Type B pancreatic cell (in vitro differentiated cells): ENCODE data around the gene ZNF266. TPM values are rescaled to one million over a fixed set of nuclear protein-coding genes. Genes with fewer than 3 reads are reported as not detected.

ENCODE experiments used
- DNase-seq: peaks from one replicate; pipeline ENCODE4 v3.0.0; 2021; ENCODE audit warnings: mixed read lengths; ENCODE audit not compliant: unreplicated experiment; ENCODE audit errors: extremely low spot score
- H3K27ac Mint-ChIP-seq: 2 replicates; pipeline ENCODE4 v1.8.0; 2021; ENCODE audit warnings: mild to moderate bottlenecking, mixed read lengths
- H3K27me3 Mint-ChIP-seq: 2 replicates; pipeline ENCODE4 v1.8.0; 2021; ENCODE audit warnings: mixed read lengths
- H3K36me3 Mint-ChIP-seq: 2 replicates; pipeline ENCODE4 v1.8.0; 2021; ENCODE audit warnings: mixed read lengths
- H3K4me1 Mint-ChIP-seq: one replicate; pipeline ENCODE4 v1.8.0; 2021; ENCODE audit warnings: mixed read lengths; ENCODE audit not compliant: unreplicated experiment
- H3K4me3 Mint-ChIP-seq: 2 replicates; pipeline ENCODE4 v1.8.0; 2021; ENCODE audit warnings: mild to moderate bottlenecking, mixed read lengths
- H3K9me3 Mint-ChIP-seq: 2 replicates; pipeline ENCODE4 v1.8.0; 2021; ENCODE audit warnings: mixed read lengths
- CTCF ChIP-seq: fragments of 200-600 bp; sonication (generic); conservative IDR thresholded peaks from 2 replicates; pipeline ENCODE4 v1.5.0; 2021; ENCODE audit warnings: antibody characterized with exemption, mild to moderate bottlenecking
- total RNA-seq: library from RNA; stranded (reverse); gene quantifications from 2 replicates; pipeline ENCODE4 v1.2.1, GENCODE V29; 2021; ENCODE audit warnings: low replicate concordance

Gene ZNF266
- total RNA-seq, 1 donor from 2014 or later = 40.1 TPM

DNA sequence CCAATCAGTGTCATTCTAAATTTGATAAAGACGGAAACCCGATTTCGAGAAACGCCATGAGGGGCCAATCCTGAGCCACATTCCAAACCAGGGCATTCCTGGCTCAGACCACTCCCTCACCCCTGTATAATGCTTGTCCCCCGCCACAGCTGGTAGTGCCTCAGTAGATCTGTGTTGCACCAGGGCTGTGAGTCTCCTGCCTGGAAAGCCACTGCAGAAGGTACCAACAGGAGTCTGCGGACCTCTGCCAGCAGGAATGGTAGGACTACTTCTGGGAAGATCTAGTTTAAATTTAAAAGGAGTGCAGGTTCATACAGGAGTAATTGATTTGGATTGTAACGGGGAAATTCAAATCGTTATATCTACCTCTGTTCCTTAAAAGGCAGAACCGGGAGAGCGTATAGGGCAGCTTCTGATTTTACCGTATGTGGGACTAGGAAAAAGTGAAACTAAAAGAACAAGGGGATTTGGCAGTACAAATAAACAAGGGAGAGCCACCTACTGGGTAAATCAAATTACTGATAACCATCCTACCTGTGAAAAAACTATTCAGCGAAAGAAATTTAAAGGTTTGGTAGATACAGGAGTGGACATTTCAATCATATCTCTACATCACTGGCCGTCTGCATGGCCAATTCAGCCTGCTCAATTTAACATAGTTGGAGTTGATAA is 20.8 kb upstream of the ZNF266 start:
- Mint-ChIP-seq H3K27ac (no peak overlapping the region), H3K9me3 (peaks cover 41% of the 10 kb centered on the region), H3K4me3 (no peak overlapping the region), H3K27me3 (no peaks in the 10 kb centered on the region), H3K36me3 (peaks cover 20% of the 10 kb centered on the region), H3K4me1 (no peaks in the 10 kb centered on the region)
- DNase-seq = no peak
- TF ChIP-seq CTCF = no peak

DNA sequence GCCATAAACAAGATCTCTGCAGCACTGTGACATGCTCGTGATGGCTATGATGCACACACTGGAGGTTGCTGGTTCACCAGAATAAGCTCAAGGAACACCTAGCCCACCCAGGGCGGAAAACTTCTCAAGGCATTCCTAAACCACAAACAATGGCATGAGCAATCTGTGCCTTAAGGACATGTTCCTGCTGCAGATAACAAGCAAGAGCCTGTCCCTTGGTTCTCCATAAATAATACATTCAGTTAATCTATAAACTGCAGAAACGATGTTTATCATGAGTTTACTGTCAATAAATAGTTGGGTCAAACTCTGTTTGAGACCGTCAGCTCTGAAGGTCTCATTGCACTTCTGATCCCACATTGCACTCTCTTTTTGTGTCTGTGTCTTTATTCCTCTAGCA is 18.6 kb upstream of the ZNF266 start:
- H3K4me1 Mint-ChIP-seq = no peaks in the 10 kb centered on the region
- H3K27ac Mint-ChIP-seq = no peak overlapping the region
- H3K36me3 Mint-ChIP-seq = peaks cover 17% of the 10 kb centered on the region
- TF ChIP-seq CTCF = no peak
- peaks cover 40% of the 10 kb centered on the region for H3K9me3 Mint-ChIP-seq
- no peak overlapping the region for H3K4me3 Mint-ChIP-seq
- no peaks in the 10 kb centered on the region for H3K27me3 Mint-ChIP-seq
- DNase-seq = no peak

DNA sequence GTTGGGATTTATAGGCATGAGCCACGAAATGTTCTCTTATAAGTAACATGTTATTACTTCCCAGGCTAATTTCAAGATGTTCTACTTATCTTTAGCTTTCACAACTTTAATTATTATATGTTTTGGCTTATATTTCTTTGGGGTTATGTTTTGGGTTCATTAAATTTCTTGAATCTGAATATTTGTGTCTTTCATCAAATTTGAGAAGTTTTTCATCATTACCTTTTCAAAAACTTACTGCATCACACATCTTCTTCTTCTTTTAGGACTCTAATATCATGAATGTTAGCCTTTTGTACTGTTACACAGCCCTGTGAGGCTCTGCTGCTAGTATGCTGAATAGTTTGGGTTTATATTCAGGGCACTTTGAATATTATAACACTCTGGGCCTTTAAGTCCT is 9.7 kb upstream of the ZNF266 start:
- H3K4me1 Mint-ChIP-seq = no peaks in the 10 kb centered on the region
- H3K27ac Mint-ChIP-seq = no peak overlapping the region
- no peak overlapping the region for H3K4me3 Mint-ChIP-seq
- H3K27me3 Mint-ChIP-seq = no peaks in the 10 kb centered on the region
- H3K36me3 Mint-ChIP-seq = peaks cover 42% of the 10 kb centered on the region
- H3K9me3 Mint-ChIP-seq = peaks cover 19% of the 10 kb centered on the region
- no peak for TF ChIP-seq CTCF
- DNase-seq = no peak

DNA sequence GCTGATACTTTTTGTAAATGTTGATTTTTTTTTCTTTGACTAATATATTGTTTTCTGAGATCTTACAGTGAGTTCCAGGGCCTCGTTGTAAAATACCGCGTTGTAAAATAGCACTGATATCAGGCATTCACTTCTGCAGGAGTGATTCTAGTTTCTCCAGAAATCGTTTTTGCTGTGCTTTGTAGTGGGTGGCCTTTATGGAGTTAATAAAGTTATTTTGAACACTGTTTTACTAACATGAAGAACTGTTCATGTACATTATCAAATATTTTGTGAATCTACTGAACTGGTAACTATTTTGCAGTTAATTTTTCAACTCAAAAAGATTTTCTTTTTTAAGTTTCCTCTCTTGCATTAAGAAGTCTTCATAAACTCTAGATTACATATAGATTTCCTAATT is 985 bp upstream of the ZNF266 start:
- DNase-seq = no peak
- Mint-ChIP-seq H3K27ac (peak overlapping the region; percentile 96), H3K9me3 (peaks cover 6% of the 10 kb centered on the region), H3K27me3 (no peaks in the 10 kb centered on the region), H3K36me3 (peaks cover 30% of the 10 kb centered on the region), H3K4me1 (peaks cover 20% of the 10 kb centered on the region), H3K4me3 (peak overlapping the region; percentile 95)
- TF ChIP-seq CTCF = no peak

DNA sequence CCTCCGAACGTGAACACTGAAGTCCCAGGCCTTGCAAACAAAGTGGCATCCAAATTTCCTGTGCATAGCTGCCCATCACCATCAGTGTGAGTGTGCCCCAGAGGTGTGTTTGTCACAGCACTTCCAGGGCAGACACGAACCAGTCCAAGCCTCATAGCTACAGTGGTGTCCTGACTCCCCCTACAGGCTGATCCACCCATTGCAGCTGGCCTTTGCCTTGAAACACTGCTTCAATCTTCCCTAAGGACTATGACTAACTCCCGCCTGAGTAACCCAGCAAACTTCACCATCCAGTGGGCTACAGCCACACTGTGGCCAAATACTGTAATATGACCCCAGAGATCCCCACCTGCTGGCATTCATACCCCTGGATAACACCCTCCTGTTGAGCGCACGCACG is 3.9 kb downstream of the ZNF266 start:
- no peaks in the 10 kb centered on the region for H3K27me3 Mint-ChIP-seq
- peak overlapping the region; percentile 4 for H3K27ac Mint-ChIP-seq
- peak; percentile 72 for TF ChIP-seq CTCF
- peaks cover 42% of the 10 kb centered on the region for H3K36me3 Mint-ChIP-seq
- peak overlapping the region; percentile 32 for H3K4me3 Mint-ChIP-seq
- no peak for DNase-seq
- H3K4me1 Mint-ChIP-seq = peaks cover 17% of the 10 kb centered on the region
- no peaks in the 10 kb centered on the region for H3K9me3 Mint-ChIP-seq

- Mint-ChIP-seq H3K27ac (no peak overlapping the region), H3K4me1 (peaks cover 12% of the 10 kb centered on the region), H3K27me3 (no peaks in the 10 kb centered on the region), H3K4me3 (no peak overlapping the region), H3K36me3 (peaks cover 45% of the 10 kb centered on the region), H3K9me3 (no peaks in the 10 kb centered on the region)
- no peak for DNase-seq
- TF ChIP-seq CTCF = no peak
Measured at GRCh38 chr19:9430444-9430843, 4.9 kb downstream of the ZNF266 start.
